Measurements from ENCODE around the gene SLC51B.

GRCh38 chr15:65028921-65029735 is 16.1 kb upstream of the SLC51B start, which contains the start of gene MTFMT:
- TF ChIP-seq, protein P1, sequence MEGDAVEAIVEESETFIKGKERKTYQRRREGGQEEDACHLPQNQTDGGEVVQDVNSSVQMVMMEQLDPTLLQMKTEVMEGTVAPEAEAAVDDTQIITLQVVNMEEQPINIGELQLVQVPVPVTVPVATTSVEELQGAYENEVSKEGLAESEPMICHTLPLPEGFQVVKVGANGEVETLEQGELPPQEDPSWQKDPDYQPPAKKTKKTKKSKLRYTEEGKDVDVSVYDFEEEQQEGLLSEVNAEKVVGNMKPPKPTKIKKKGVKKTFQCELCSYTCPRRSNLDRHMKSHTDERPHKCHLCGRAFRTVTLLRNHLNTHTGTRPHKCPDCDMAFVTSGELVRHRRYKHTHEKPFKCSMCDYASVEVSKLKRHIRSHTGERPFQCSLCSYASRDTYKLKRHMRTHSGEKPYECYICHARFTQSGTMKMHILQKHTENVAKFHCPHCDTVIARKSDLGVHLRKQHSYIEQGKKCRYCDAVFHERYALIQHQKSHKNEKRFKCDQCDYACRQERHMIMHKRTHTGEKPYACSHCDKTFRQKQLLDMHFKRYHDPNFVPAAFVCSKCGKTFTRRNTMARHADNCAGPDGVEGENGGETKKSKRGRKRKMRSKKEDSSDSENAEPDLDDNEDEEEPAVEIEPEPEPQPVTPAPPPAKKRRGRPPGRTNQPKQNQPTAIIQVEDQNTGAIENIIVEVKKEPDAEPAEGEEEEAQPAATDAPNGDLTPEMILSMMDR (conservative IDR thresholded peaks at IDR 0.05 in 1 of 2, IDR thresholded peaks at IDR 0.05 in 1 of 2; ENCODE audit: extremely low read depth in 1 of 2, insufficient read depth in 1 of 2, low read depth in 1 of 2, low read length in 2 of 2), result peak in 1 of 2 donors; percentile 17
- TF ChIP-seq EZH2 (IDR thresholded peaks at IDR 0.05; ENCODE audit: borderline replicate concordance, low read length), result no peak

Measured in mammary epithelial cell (primary cell).